ENCODE results near the gene GRIK4.

The GRIK4 gene

GRCh38 chr11:120565466-120566155, 54.1 kb downstream of the GRIK4 start:
- H3K27me3 ChIP-seq (ENCODE audit: control insufficient read depth, insufficient read depth, low read length): peaks cover 52% of the 10 kb centered on the region
- peak overlapping the region; percentile 60 for H3K9ac ChIP-seq (ENCODE audit: low read length)
- H3K9me3 ChIP-seq (ENCODE audit: control insufficient read depth, insufficient read depth, low read depth, low read length): no peaks in the 10 kb centered on the region
- H3K36me3 ChIP-seq (ENCODE audit: control insufficient read depth, insufficient read depth, low read length): no peaks in the 10 kb centered on the region
- H3K27ac ChIP-seq (ENCODE audit: low read depth, low read length): no peak overlapping the region
- H3K4me1 ChIP-seq (ENCODE audit: control insufficient read depth, insufficient read depth, low read length): peaks cover 39% of the 10 kb centered on the region
- H3K4me3 ChIP-seq (ENCODE audit: low read depth, low read length): peak overlapping the region; percentile 68

GRCh38 chr11:120566176-120566575, 54.6 kb downstream of the GRIK4 start:
- peaks cover 52% of the 10 kb centered on the region for H3K27me3 ChIP-seq (ENCODE audit: control insufficient read depth, insufficient read depth, low read length)

GRCh38 chr11:120568572-120569307, 57.2 kb downstream of the GRIK4 start:
- Histone ChIP-seq H3K27ac (ENCODE audit: low read depth, low read length) (no peak overlapping the region), H3K9me3 (ENCODE audit: control insufficient read depth, insufficient read depth, low read depth, low read length) (no peaks in the 10 kb centered on the region)

More at GRCh38 chr11:120566176-120566575, 54.6 kb downstream of the GRIK4 start:
- H3K4me1 ChIP-seq (ENCODE audit: control insufficient read depth, insufficient read depth, low read length): peaks cover 39% of the 10 kb centered on the region
- H3K9me3 ChIP-seq (ENCODE audit: control insufficient read depth, insufficient read depth, low read depth, low read length): no peaks in the 10 kb centered on the region
- no peak overlapping the region for H3K9ac ChIP-seq (ENCODE audit: low read length)
- no peak overlapping the region for H3K27ac ChIP-seq (ENCODE audit: low read depth, low read length)
- no peaks in the 10 kb centered on the region for H3K36me3 ChIP-seq (ENCODE audit: control insufficient read depth, insufficient read depth, low read length)
- no peak overlapping the region for H3K4me3 ChIP-seq (ENCODE audit: low read depth, low read length)

GRCh38 chr11:120569861-120570260, 58.3 kb downstream of the GRIK4 start:
- no peak overlapping the region for H3K9ac ChIP-seq (ENCODE audit: low read length)
- no peak overlapping the region for H3K4me3 ChIP-seq (ENCODE audit: low read depth, low read length)
- H3K4me1 ChIP-seq (ENCODE audit: control insufficient read depth, insufficient read depth, low read length): peaks cover 24% of the 10 kb centered on the region
- H3K36me3 ChIP-seq (ENCODE audit: control insufficient read depth, insufficient read depth, low read length): no peaks in the 10 kb centered on the region
- H3K27me3 ChIP-seq (ENCODE audit: control insufficient read depth, insufficient read depth, low read length): peaks cover 15% of the 10 kb centered on the region
- no peak overlapping the region for H3K27ac ChIP-seq (ENCODE audit: low read depth, low read length)
- H3K9me3 ChIP-seq (ENCODE audit: control insufficient read depth, insufficient read depth, low read depth, low read length): no peaks in the 10 kb centered on the region

More at GRCh38 chr11:120568572-120569307, 57.2 kb downstream of the GRIK4 start:
- no peak overlapping the region for H3K4me3 ChIP-seq (ENCODE audit: low read depth, low read length)
- peaks cover 26% of the 10 kb centered on the region for H3K27me3 ChIP-seq (ENCODE audit: control insufficient read depth, insufficient read depth, low read length)
- H3K4me1 ChIP-seq (ENCODE audit: control insufficient read depth, insufficient read depth, low read length): peaks cover 23% of the 10 kb centered on the region
- H3K36me3 ChIP-seq (ENCODE audit: control insufficient read depth, insufficient read depth, low read length): no peaks in the 10 kb centered on the region
- H3K9ac ChIP-seq (ENCODE audit: low read length): no peak overlapping the region

GRCh38 chr11:120571476-120571875, 59.9 kb downstream of the GRIK4 start:
- Histone ChIP-seq H3K9ac (ENCODE audit: low read length) (no peak overlapping the region), H3K4me1 (ENCODE audit: control insufficient read depth, insufficient read depth, low read length) (peaks cover 16% of the 10 kb centered on the region), H3K27me3 (ENCODE audit: control insufficient read depth, insufficient read depth, low read length) (no peaks in the 10 kb centered on the region; the same call in 1 of the 2 replicates), H3K36me3 (ENCODE audit: control insufficient read depth, insufficient read depth, low read length) (no peaks in the 10 kb centered on the region), H3K27ac (ENCODE audit: low read depth, low read length) (no peak overlapping the region), H3K9me3 (ENCODE audit: control insufficient read depth, insufficient read depth, low read depth, low read length) (no peaks in the 10 kb centered on the region), H3K4me3 (ENCODE audit: low read depth, low read length) (no peak overlapping the region)

GRCh38 chr11:120573756-120574354, 62.3 kb downstream of the GRIK4 start:
- H3K27ac ChIP-seq (ENCODE audit: low read depth, low read length): no peak overlapping the region
- H3K9ac ChIP-seq (ENCODE audit: low read length): no peak overlapping the region
- peaks cover 26% of the 10 kb centered on the region for H3K4me1 ChIP-seq (ENCODE audit: control insufficient read depth, insufficient read depth, low read length)
- H3K9me3 ChIP-seq (ENCODE audit: control insufficient read depth, insufficient read depth, low read depth, low read length): no peaks in the 10 kb centered on the region
- no peaks in the 10 kb centered on the region for H3K36me3 ChIP-seq (ENCODE audit: control insufficient read depth, insufficient read depth, low read length)
- no peak overlapping the region for H3K4me3 ChIP-seq (ENCODE audit: low read depth, low read length)
- H3K27me3 ChIP-seq (ENCODE audit: control insufficient read depth, insufficient read depth, low read length): no peaks in the 10 kb centered on the region; the same call in 1 of the 2 replicates

GRCh38 chr11:120574876-120575275, 63.3 kb downstream of the GRIK4 start:
- H3K27ac ChIP-seq (ENCODE audit: low read depth, low read length): no peak overlapping the region

GRCh38 chr11:120575461-120575860, 63.9 kb downstream of the GRIK4 start:
- no peak overlapping the region for H3K9ac ChIP-seq (ENCODE audit: low read length)
- no peaks in the 10 kb centered on the region for H3K9me3 ChIP-seq (ENCODE audit: control insufficient read depth, insufficient read depth, low read depth, low read length)
- no peak overlapping the region for H3K4me3 ChIP-seq (ENCODE audit: low read depth, low read length)
- no peaks in the 10 kb centered on the region for H3K36me3 ChIP-seq (ENCODE audit: control insufficient read depth, insufficient read depth, low read length)
- H3K27ac ChIP-seq (ENCODE audit: low read depth, low read length): no peak overlapping the region
- peaks cover 21% of the 10 kb centered on the region for H3K4me1 ChIP-seq (ENCODE audit: control insufficient read depth, insufficient read depth, low read length)
- no peaks in the 10 kb centered on the region; the same call in 1 of the 2 replicates for H3K27me3 ChIP-seq (ENCODE audit: control insufficient read depth, insufficient read depth, low read length)

More at GRCh38 chr11:120574876-120575275, 63.3 kb downstream of the GRIK4 start:
- no peak overlapping the region for H3K4me3 ChIP-seq (ENCODE audit: low read depth, low read length)
- no peaks in the 10 kb centered on the region for H3K36me3 ChIP-seq (ENCODE audit: control insufficient read depth, insufficient read depth, low read length)
- H3K9me3 ChIP-seq (ENCODE audit: control insufficient read depth, insufficient read depth, low read depth, low read length): no peaks in the 10 kb centered on the region
- peaks cover 22% of the 10 kb centered on the region for H3K4me1 ChIP-seq (ENCODE audit: control insufficient read depth, insufficient read depth, low read length)
- no peaks in the 10 kb centered on the region; the same call in 1 of the 2 replicates for H3K27me3 ChIP-seq (ENCODE audit: control insufficient read depth, insufficient read depth, low read length)
- H3K9ac ChIP-seq (ENCODE audit: low read length): no peak overlapping the region

GRCh38 chr11:120576606-120577005, 65.1 kb downstream of the GRIK4 start:
- H3K4me3 ChIP-seq (ENCODE audit: low read depth, low read length): no peak overlapping the region
- H3K9me3 ChIP-seq (ENCODE audit: control insufficient read depth, insufficient read depth, low read depth, low read length): no peaks in the 10 kb centered on the region
- H3K9ac ChIP-seq (ENCODE audit: low read length): no peak overlapping the region
- no peaks in the 10 kb centered on the region for H3K36me3 ChIP-seq (ENCODE audit: control insufficient read depth, insufficient read depth, low read length)
- H3K27me3 ChIP-seq (ENCODE audit: control insufficient read depth, insufficient read depth, low read length): no peaks in the 10 kb centered on the region; the same call in 1 of the 2 replicates
- no peak overlapping the region for H3K27ac ChIP-seq (ENCODE audit: low read depth, low read length)
- H3K4me1 ChIP-seq (ENCODE audit: control insufficient read depth, insufficient read depth, low read length): peaks cover 21% of the 10 kb centered on the region; the same call in 1 of the 2 replicates

GRCh38 chr11:120577041-120577440, 65.5 kb downstream of the GRIK4 start:
- H3K36me3 ChIP-seq (ENCODE audit: control insufficient read depth, insufficient read depth, low read length): no peaks in the 10 kb centered on the region
- no peaks in the 10 kb centered on the region; the same call in 1 of the 2 replicates for H3K27me3 ChIP-seq (ENCODE audit: control insufficient read depth, insufficient read depth, low read length)
- no peak overlapping the region for H3K27ac ChIP-seq (ENCODE audit: low read depth, low read length)
- no peak overlapping the region for H3K4me3 ChIP-seq (ENCODE audit: low read depth, low read length)
- no peaks in the 10 kb centered on the region for H3K9me3 ChIP-seq (ENCODE audit: control insufficient read depth, insufficient read depth, low read depth, low read length)
- peaks cover 21% of the 10 kb centered on the region; the same call in 1 of the 2 replicates for H3K4me1 ChIP-seq (ENCODE audit: control insufficient read depth, insufficient read depth, low read length)
- H3K9ac ChIP-seq (ENCODE audit: low read length): no peak overlapping the region
